RWPE2 (cell line): ENCODE measurements around the gene PECR.
A peak's percentile ranks its signal among the peaks of the same experiment; 100 is the strongest.

Source experiments
- ATAC-seq: fragments of 200-7000 bp; cut with Tn5 transposase; 3 replicates; pipeline ENCODE4 v1.9.1; 2021; ENCODE audit warnings: low read depth
- DNase-seq: peaks from one replicate; pipeline ENCODE4 v3.0.0-alpha.2; 2020; ENCODE audit warnings: low spot score
- H3K27ac ChIP-seq: fragments of 450-650 bp; 2 replicates; pipeline ENCODE4 v1.5.1; 2017; ENCODE audit warnings: mild to moderate bottlenecking; ENCODE audit not compliant: poor library complexity, severe bottlenecking
- H3K27me3 ChIP-seq: fragments of 250-450 bp; sonication (Bioruptor Pico); 2 replicates; pipeline ENCODE4 v1.5.1; 2021; ENCODE audit warnings: mild to moderate bottlenecking, moderate library complexity; ENCODE audit not compliant: insufficient read depth, poor library complexity, severe bottlenecking
- H3K36me3 ChIP-seq: fragments of 250-450 bp; sonication (Bioruptor Pico); 2 replicates; pipeline ENCODE4 v1.5.1; 2020; ENCODE audit warnings: low read depth, mild to moderate bottlenecking, moderate library complexity
- H3K4me1 ChIP-seq: fragments of 250-450 bp; sonication (Bioruptor Pico); 2 replicates; pipeline ENCODE4 v1.5.1; 2021; ENCODE audit warnings: mild to moderate bottlenecking, moderate library complexity; ENCODE audit not compliant: insufficient read depth, poor library complexity, severe bottlenecking
- H3K4me3 ChIP-seq: fragments of 250-450 bp; sonication (Bioruptor Pico); 2 replicates; pipeline ENCODE4 v1.5.1; 2021; ENCODE audit warnings: mild to moderate bottlenecking, moderate library complexity; ENCODE audit not compliant: severe bottlenecking
- H3K9me3 ChIP-seq: fragments of 250-450 bp; sonication (Bioruptor Pico); 2 replicates; pipeline ENCODE4 v1.5.1; 2021; ENCODE audit warnings: mild to moderate bottlenecking, moderate library complexity; ENCODE audit not compliant: severe bottlenecking
- TF ChIP-seq, protein P1 (sequence below): fragments of 450-650 bp; IDR thresholded peaks from one replicate; pipeline ENCODE4 v1.5.1; 2017; ENCODE audit warnings: mild to moderate bottlenecking, moderate library complexity; ENCODE audit not compliant: poor library complexity, severe bottlenecking

Gene PECR

DNA sequence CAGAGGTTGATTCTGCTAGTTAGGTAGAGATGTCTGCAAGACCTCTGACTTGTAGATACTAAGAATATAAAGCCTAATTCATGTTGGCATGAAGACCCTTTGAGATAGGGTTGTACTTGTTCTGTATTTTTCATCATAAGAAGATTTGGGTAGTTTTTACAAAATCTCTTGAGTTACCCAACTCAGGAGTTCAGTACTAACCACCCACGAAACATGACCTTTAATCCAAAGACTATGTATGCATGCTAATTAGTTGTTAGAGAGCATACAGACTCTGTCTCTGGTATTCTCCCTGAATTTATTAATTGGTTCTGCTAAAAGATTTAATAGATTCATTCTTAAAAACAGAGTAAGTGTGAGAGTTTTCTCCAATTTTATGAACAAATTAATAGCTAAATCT, 16.9 kb downstream of the PECR start:
- Histone ChIP-seq H3K27me3 (no peaks in the 10 kb centered on the region), H3K9me3 (no peaks in the 10 kb centered on the region), H3K4me1 (no peaks in the 10 kb centered on the region), H3K36me3 (peaks cover 22% of the 10 kb centered on the region), H3K27ac (no peak overlapping the region), H3K4me3 (no peak overlapping the region)
- ATAC-seq, result no peak
- no peak for DNase-seq
- TF ChIP-seq, protein P1, sequence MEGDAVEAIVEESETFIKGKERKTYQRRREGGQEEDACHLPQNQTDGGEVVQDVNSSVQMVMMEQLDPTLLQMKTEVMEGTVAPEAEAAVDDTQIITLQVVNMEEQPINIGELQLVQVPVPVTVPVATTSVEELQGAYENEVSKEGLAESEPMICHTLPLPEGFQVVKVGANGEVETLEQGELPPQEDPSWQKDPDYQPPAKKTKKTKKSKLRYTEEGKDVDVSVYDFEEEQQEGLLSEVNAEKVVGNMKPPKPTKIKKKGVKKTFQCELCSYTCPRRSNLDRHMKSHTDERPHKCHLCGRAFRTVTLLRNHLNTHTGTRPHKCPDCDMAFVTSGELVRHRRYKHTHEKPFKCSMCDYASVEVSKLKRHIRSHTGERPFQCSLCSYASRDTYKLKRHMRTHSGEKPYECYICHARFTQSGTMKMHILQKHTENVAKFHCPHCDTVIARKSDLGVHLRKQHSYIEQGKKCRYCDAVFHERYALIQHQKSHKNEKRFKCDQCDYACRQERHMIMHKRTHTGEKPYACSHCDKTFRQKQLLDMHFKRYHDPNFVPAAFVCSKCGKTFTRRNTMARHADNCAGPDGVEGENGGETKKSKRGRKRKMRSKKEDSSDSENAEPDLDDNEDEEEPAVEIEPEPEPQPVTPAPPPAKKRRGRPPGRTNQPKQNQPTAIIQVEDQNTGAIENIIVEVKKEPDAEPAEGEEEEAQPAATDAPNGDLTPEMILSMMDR, result no peak

DNA sequence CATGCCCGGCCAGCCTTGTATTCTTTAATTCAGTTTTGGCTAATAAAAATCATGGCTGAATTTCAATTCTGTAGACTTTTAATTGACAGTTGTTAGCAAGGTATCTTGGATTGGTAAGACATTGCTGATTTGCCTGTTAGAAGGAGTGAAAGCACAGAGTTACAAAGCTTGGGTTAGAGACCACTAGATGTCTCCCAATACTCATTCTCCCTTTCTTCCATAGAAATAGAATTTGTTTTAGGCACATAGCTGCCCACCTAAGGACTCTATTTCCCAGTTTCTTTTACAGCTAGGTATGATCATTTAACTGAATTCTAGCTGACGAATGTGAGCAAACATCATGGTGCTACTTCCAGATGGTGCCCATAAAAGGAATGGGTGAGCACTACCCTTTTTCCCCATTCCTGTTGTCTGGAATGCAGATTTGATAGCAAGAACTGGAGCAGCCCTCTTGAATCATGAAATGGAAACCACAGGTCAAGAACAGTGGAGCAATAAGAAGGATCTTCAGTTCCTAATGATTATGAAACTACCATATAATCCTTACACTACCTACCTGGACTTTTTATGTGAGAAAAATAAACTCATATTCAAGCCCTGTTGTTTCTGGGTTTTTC, 17.5 kb downstream of the PECR start:
- Histone ChIP-seq H3K27ac (no peak overlapping the region), H3K9me3 (no peaks in the 10 kb centered on the region), H3K36me3 (peaks cover 22% of the 10 kb centered on the region), H3K4me3 (no peak overlapping the region), H3K4me1 (no peaks in the 10 kb centered on the region), H3K27me3 (no peaks in the 10 kb centered on the region)
- ATAC-seq (no peak), DNase-seq (no peak)
- TF ChIP-seq, protein P1, result peak; percentile 19

DNA sequence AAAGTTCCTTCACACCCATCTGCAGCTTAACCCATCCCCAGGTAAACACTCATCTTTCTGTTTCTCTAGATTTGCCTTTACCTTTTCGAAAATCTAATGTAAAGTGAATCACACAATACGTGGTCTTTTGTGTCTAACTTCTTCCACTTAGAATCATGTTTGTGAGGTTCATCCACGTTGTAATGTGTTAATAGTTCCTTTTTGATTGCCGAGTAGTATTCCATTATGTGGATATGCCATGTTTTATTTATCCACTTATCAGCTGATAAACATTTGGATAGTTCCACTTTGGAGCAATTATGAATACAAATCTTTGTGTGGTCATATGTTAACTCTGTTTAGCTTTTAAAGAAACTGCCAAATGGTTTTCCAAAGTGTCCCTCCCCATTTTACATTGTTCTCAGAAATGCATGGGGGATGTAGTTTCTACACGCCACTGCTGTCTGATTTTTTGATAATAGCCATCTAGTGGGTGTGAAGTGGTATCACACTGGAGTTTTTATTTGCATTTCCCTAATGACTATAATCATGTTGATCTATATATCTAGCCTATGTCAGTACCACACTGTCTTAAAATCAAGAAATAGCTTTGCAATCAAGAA, 22.3 kb downstream of the PECR start:
- ATAC-seq, result no peak

DNA sequence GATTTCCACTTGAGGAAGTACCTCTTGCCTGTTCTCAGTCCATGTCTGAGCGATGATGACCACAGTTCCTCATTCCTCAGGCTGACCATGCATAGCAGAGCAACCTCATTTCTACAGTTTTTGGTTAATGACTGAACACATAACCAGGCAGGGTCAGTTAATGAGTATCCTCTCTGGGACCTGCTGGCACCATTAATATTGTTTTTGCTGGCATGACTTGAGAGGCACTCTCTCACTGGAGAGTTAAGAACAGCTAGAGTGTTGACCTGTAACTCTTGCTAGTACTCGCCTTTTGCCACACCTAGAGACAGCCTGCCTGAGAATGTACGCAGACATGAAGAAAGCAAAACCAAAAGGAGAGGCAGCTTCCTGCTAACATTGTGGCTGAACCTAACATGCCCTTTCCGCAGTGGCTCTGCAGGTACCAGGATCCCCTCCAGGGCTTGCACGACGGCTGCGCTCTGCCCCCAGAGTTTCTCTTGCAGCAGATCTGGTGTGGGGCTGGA, 23.9 kb downstream of the PECR start:
- H3K4me1 ChIP-seq, result peaks cover 10% of the 10 kb centered on the region
- H3K36me3 ChIP-seq, result peaks cover 5% of the 10 kb centered on the region; the same call in 1 of the 2 replicates
- TF ChIP-seq, protein P1, result no peak
- no peak overlapping the region for H3K4me3 ChIP-seq
- no peak overlapping the region for H3K27ac ChIP-seq
- DNase-seq (no peak), ATAC-seq (peak; percentile 76)
- no peaks in the 10 kb centered on the region for H3K27me3 ChIP-seq
- H3K9me3 ChIP-seq, result no peaks in the 10 kb centered on the region

More for the DNA sequence above, 22.3 kb downstream of the PECR start:
- no peak overlapping the region for H3K4me3 ChIP-seq
- peaks cover 12% of the 10 kb centered on the region for H3K36me3 ChIP-seq
- H3K27me3 ChIP-seq, result no peaks in the 10 kb centered on the region
- H3K4me1 ChIP-seq, result peaks cover 10% of the 10 kb centered on the region
- no peaks in the 10 kb centered on the region for H3K9me3 ChIP-seq
- no peak overlapping the region for H3K27ac ChIP-seq
- no peak for DNase-seq
- TF ChIP-seq, protein P1, result no peak

DNA sequence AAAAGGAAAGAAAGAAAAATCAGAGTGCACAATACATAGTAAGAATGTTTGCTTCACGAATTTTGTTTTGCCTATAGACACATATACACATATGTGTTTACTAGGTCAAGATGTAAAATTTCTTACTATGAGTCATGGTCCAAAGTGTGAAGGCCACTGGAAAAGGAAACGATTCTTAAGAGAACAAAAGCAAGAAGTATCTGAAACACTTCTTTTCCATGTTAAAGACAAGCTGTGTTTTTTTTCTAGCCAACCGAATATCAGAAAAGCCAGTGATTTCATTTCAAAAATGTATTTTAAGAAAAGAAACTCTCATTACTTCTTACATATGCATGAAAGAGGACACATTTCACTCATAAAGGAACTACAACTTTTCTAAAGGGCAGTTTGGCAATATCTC, 24.9 kb downstream of the PECR start:
- TF ChIP-seq, protein P1, result no peak
- Histone ChIP-seq H3K27me3 (no peaks in the 10 kb centered on the region), H3K4me1 (peaks cover 10% of the 10 kb centered on the region), H3K4me3 (no peak overlapping the region), H3K27ac (no peak overlapping the region), H3K36me3 (no peaks in the 10 kb centered on the region; the same call in 1 of the 2 replicates), H3K9me3 (no peaks in the 10 kb centered on the region)
- no peak for DNase-seq
- ATAC-seq, result no peak
